H1 (cell line): ENCODE measurements around the gene NDUFA6. TPM values are rescaled to one million over a fixed set of nuclear protein-coding genes. Genes with fewer than 3 reads are reported as not detected.

Source experiments
- MAFK ChIP-seq: IDR thresholded peaks from 2 replicates; pipeline ENCODE4 v1.6.1; 2012; ENCODE audit warnings: low read depth, mild to moderate bottlenecking, improper control_type of control experiment, low read length
- polyA plus RNA-seq, 7 experiments: library from polyadenylated mRNA; depleted of rRNA in 3 of 7; stranded (reverse) in 5 of 7; unstranded in 2 of 7; fragments of >200 nt in 5 of 7; fragments of 200-250 nt in 2 of 7; gene quantifications; 1 replicate in 5 of 7; 2 replicates in 1 of 7; 4 replicates in 1 of 7; pipeline versions ENCODE4 v1.2.1 to v1.2.3, GENCODE V29; 2011 to 2013; ENCODE audit warnings: missing spikeins in 2 of 7, mixed read lengths in 2 of 7
- total RNA-seq: library from RNA; stranded (reverse); fragmentation: NEBNext Ultra II Directional; extraction: Animal tissue kit (Norgen Biotek cat#: 25700); gene quantifications from 2 replicates; pipeline ENCODE4 v1.2.1, GENCODE V29; 2021

NDUFA6 gene
- total and polyA plus RNA-seq, 2 of the 8 experiments (the other 6 are each of a cell fraction or from before 2014, with no cell fraction given) = 76.2 to 105 TPM

DNA sequence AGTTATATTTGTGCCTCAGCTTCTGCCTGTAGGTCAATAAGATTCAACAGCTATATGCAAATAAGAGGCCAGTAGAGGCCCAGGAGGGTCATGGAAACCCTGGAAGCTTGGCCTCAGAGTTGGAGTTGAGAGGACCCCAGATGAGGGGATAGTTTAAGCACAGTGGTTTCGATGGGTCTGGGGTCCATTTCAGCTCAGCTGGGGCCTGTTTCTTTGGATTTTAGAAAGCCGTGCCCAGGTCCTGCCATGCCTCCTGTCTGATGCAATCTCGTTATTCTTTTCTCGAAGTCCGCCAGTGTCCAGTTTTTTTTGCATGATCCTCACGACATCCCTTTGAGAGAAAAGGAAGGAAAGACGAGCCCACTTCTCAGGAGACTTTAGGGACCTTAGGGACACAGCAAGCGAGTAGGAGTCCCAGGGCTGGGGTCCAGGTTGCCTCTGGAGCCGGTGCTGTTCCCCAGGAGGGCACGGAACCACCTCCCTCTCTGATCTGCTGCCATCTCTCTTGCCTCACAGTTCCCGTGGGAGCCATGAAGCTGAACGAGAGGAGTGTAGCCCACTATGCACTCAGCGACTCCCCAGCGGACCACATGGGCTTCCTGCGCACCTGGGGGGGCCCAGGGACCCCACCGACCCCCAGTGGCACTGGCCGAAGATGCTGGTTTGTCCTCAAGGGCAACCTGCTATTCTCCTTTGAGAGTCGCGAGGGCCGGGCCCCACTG lies 13.6 kb downstream of the NDUFA6 start (continued):
- no peak for TF ChIP-seq MAFK
